ENCODE results near the gene LSMEM2. TPM values are rescaled to one million over a fixed set of nuclear protein-coding genes. Genes with fewer than 3 reads are reported as not detected.

LSMEM2 gene
- total and polyA plus RNA-seq, 11 donors: 1.3 to 68.3 (median 29.7) TPM

GRCh38 chr3:50264964-50265485, 13.9 kb upstream of the LSMEM2 start:
- peaks cover 0 to 80% (median 54%) of the 10 kb centered on the region in 12 donors for H3K4me1 ChIP-seq
- H3K27me3 ChIP-seq: peaks cover 0 to 12% (median 0%) of the 10 kb centered on the region in 9 donors
- peak overlapping the region in 2 of 12 donors; percentile 1 to 3 for H3K4me3 ChIP-seq
- WGBS, 4 donors: 28 to 60% (median 54%) methylated on average over 4 to 7 of the region's 7 CpGs
- no peaks in the 10 kb centered on the region for H3K9me3 ChIP-seq
- peak overlapping the region; percentile 41 to 100 (median 92) for H3K27ac ChIP-seq
- DNase-seq (no peak), ATAC-seq (no peak)
- no peaks in the 10 kb centered on the region for H3K36me3 ChIP-seq
- intact Hi-C loops (cut with DNase I): loop anchor here in 2 of 10 donors (5.0 kb wide), 2 partner anchors 57 to 143 kb away; partner anchors contain the start of gene HYAL2 (in 1 of the 2)
- TF ChIP-seq CTCF (IDR thresholded peaks at IDR 0.05) (no peak), POLR2A (IDR thresholded peaks at IDR 0.05) (no peak)

GRCh38 chr3:50265571-50265970, 13.3 kb upstream of the LSMEM2 start:
- peak overlapping the region; percentile 41 to 100 (median 92) for H3K27ac ChIP-seq
- DNase-seq (no peak), ATAC-seq (no peak)
- no peaks in the 10 kb centered on the region for H3K9me3 ChIP-seq
- peak overlapping the region in 2 of 12 donors; percentile 3 to 69 for H3K4me3 ChIP-seq
- H3K27me3 ChIP-seq: peaks cover 0 to 12% (median 0%) of the 10 kb centered on the region in 9 donors
- peaks cover 0 to 77% (median 50%) of the 10 kb centered on the region in 12 donors for H3K4me1 ChIP-seq
- no peaks in the 10 kb centered on the region for H3K36me3 ChIP-seq
- WGBS, 4 donors: 56 to 63% (median 62%) methylated on average over 1 of the region's 1 CpG
- intact Hi-C loops (cut with DNase I): loop anchor here in 1 of 10 donors (5.0 kb wide), 1 partner anchor 143 kb away; no protein-coding TSS in a partner anchor
- no peak for TF ChIP-seq POLR2A (IDR thresholded peaks at IDR 0.05)
- no peak for TF ChIP-seq CTCF (IDR thresholded peaks at IDR 0.05)

GRCh38 chr3:50266017-50266416, 12.9 kb upstream of the LSMEM2 start:
- no peak for ATAC-seq
- intact Hi-C loops (cut with DNase I): loop anchor here in 1 of 10 donors (5.0 kb wide), 1 partner anchor 144 kb away; no protein-coding TSS in a partner anchor

More at GRCh38 chr3:50266017-50266416, 12.9 kb upstream of the LSMEM2 start:
- 82 to 91% (median 85%) methylated on average over 4 to 6 of the region's 6 CpGs for WGBS, 4 donors
- peaks cover 0 to 72% (median 46%) of the 10 kb centered on the region in 12 donors for H3K4me1 ChIP-seq
- DNase-seq: peak in 1 of 5 donors; percentile 24
- no peak for TF ChIP-seq POLR2A (IDR thresholded peaks at IDR 0.05)
- TF ChIP-seq CTCF (IDR thresholded peaks at IDR 0.05): no peak
- peak overlapping the region; percentile 68 to 100 (median 92) for H3K27ac ChIP-seq
- H3K9me3 ChIP-seq: no peaks in the 10 kb centered on the region
- no peaks in the 10 kb centered on the region for H3K36me3 ChIP-seq
- H3K4me3 ChIP-seq: peak overlapping the region in 5 of 12 donors; percentile 54 to 71 (median 69)
- peaks cover 0 to 12% (median 0%) of the 10 kb centered on the region in 9 donors for H3K27me3 ChIP-seq
